ELR (cell line): ENCODE data around the gene UBE2U.
"Not testable (repeated sequence)": the region's sequence is repeated elsewhere in the genome, so short reads cannot be mapped to it uniquely, and the experiment has no call there.

Experiments
- DNase-seq: peaks from one replicate; pipeline ENCODE4 v3.0.0-alpha.2; 2015; ENCODE audit warnings: low read depth

The UBE2U gene

DNA sequence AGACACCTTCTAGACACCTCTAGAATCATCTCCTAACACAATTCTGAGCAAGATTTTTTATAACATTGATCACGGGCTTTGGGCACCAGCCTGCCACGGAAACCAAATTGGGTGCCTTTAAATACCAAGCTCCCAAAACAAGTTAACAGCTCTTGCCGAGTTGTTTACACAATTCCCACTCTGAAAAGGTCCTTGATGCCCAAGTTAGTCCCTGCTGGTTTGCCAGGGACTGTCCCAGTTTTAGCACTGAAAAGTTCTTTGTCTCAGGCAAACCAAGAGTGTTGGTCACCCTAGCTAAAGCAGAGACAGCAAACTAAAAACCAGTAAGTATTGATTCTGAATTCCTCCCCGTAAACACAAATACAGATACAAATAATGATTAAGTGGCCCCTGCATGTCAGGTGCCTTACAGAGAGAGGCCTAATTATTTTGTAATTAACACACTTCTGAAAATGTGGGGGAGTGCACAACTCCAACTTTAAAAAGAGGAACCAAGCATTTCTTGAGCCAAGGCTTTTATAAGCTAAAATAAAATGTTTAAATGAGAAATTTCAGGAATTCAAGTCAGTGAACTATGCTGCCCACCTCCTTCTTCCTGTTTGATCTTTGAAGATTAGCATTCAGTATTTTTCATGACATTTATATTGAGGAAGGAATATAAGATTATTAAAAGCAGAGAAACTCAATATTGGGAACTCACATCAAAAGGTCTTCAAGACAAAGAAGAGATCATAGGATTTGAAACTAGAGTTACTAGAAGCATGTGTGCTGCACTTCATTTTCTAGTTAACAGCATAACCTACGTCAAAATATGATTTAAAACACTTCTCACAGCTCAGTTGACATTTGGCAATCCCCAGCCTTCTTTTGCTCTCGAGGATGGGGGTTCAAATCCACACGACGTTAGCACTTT is 9.0 kb upstream of the UBE2U start:
- DNase-seq = no peak

DNA sequence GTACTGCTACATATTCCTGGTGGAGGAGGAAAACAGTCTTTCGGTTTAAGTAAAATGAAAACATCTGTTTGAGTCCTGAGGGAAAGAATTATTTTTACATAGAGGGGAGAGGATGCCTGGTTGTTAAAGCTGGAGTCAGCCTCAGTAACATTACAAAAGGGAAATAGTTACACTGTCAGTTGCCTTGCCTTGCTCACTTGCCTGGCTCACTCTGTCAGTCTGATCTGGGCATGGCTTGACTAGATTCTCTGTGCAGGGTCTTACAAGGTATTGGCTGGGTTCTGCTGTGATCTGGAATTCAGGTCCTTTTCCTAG is 8.4 kb upstream of the UBE2U start:
- DNase-seq = no peak

DNA sequence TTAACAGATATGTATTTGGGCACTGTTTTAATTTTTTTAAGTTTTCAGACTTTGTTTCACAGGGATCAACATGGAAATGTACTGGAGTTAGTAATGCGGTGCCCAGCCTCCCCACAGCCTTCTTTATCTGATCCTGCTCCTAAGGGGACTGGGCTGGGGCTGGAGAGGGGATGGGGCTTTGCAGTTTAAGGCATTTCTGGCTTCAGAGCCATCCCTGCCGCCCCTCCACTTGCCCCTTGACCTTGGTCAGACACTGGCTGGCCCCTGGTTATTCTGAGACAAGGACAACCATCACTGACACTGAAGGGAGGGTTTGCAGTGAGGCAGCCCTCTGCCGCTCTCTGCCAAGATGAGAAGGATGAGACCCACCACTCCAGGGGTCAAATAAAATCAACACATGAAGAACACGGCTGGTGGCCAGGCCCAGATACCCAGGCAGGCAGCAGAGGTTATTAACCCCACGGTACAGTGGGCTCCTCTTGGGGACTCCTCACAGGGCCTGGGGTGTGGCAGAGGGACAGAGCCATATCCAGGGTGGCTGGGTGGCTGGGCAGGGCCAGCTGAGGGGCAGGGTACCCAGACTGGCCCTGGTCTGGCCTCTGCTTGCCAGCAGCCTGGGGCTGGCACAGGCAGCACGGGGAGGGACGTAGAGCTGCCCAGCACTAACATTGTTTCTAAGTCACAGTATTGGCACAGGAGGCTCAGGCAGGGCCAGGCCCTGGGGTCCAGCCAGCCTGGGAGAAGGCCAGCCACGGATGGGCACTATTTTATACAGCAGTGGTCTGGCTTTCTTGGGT is 7.2 kb upstream of the UBE2U start:
- DNase-seq = no peak

DNA sequence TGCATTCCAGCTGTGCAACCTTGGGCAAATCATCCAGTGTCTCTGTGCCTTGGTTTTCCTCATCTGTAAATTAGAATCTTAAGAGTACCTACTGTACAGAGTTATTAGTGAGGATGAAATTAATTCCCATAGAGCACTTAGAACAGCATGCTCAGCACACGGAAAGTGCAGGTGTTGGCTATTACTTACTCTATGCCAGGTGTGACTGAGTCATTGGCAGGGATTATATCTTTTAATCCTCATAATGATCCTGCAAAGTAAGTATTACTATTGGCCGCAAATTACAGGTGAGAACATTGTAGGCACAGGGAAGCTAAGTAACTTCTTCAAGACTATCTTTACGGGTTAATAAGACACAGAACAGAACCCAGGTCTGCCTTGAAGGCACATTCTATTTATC is 6.3 kb upstream of the UBE2U start:
- no peak for DNase-seq

DNA sequence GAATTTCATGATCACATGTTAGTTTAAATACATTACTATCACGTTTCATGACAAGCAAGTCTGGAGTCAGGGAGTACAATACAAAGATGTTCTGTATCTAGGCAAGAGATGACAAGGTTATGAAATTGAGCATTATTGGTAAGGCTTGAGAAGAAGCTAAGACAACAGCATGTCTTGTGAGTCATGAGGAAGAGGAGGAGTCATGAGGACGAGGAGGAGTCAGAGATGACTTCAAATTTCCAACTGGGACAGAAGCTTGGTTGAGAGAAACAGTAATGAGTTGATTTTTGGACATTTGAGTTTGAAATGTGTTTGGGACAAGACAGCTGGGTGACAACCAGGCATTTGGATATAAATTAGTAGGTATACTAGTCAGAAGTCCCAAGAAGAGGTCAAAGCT is 4.3 kb upstream of the UBE2U start:
- DNase-seq = peak; percentile 20

DNA sequence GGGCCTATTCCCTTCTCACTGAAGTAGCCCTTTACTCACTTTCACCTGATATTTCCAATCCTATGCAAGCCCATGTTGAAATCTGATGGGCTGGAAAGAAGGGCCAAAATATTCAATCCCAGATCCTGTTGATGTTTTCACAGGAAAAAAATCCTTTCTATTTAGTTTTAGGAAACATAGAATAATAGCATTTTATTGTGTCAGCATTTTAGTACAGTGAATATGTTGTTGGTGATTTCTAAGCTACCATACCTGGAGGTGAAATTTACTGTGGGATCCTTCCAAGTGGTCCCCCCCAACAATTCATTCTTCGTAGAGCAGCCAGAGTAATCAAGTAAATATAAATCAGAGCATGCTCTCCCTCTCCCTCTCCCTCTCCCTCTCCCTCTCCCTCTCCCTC is 3.4 kb upstream of the UBE2U start:
- no peak for DNase-seq

DNA sequence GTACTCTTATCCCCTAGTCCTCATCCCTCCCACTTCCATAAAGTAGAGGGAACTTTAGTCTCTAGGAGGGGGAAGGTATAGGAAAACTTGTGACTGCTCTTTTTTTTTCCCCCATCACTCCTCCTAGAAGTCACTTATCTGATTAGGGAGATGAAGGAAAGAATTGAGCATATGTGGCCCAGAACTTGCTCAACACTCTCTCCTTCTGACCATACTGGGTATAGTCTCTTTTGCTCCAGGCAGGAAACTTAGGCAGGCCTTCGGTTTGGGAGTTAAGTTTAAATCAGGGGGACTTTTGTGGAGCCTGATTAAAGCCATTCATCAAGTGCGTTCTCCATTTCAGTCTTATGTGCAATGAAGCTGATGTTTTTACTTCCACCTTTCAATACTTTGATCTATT is 5.8 kb downstream of the UBE2U start:
- DNase-seq = no peak

DNA sequence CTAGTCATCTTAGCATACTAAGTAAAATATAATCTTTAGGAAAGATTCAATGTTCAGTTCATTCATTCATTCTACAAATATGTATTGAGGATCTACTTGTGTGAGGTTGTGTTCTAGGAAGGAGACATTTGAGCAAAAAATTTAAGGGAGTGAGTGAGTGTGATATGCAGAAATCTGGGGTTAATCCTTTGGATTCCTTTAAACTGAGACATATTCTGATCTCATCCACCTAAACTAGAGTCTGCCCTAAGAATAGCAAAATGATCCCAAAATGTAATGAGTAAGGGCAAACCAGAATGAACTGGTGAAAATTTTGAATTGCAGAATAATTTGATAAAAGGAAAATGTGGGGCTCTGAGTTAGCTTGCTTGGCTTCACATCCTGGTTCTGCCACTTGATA is 8.6 kb downstream of the UBE2U start:
- DNase-seq = peak; percentile 55

DNA sequence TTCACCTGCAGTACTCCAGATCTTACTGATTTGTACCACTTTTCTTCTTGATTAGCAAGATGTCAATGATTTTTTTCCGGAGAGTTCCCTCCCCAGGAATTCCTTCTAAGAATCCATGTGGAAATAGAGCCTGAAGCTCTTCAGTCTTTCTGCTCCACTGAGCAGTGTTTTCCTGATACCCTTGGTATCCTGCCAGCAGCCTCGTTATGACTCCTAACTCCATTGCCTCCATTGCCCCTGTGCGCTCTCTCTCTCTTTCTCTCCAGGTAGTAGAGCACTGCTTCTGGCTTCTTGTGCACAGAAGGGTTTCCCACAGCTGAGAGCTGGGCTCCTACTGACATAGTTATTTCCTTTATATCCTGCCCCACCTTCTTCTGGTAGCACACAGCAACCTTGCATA is 12.2 kb downstream of the UBE2U start:
- no peak for DNase-seq

DNA sequence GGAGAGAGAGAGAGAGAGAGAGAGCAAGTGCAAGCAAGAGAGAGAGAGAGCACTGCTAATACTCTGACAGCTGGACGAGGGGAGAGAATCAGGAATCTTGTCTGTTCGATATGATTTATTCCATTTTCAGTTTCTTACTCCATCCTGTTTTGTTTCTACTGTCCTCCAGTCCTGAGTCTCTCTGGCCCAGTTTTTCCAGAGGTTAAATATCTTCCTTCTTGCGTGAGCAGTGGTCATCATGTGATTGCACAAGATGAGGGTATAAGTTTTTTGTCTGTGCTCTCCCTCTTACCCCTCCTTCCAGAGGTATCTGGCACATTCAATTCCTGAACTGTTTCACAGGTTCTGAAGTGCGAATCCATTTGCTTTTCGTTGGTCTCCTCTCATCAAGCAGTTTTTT is 16.8 kb downstream of the UBE2U start:
- no peak for DNase-seq

DNA sequence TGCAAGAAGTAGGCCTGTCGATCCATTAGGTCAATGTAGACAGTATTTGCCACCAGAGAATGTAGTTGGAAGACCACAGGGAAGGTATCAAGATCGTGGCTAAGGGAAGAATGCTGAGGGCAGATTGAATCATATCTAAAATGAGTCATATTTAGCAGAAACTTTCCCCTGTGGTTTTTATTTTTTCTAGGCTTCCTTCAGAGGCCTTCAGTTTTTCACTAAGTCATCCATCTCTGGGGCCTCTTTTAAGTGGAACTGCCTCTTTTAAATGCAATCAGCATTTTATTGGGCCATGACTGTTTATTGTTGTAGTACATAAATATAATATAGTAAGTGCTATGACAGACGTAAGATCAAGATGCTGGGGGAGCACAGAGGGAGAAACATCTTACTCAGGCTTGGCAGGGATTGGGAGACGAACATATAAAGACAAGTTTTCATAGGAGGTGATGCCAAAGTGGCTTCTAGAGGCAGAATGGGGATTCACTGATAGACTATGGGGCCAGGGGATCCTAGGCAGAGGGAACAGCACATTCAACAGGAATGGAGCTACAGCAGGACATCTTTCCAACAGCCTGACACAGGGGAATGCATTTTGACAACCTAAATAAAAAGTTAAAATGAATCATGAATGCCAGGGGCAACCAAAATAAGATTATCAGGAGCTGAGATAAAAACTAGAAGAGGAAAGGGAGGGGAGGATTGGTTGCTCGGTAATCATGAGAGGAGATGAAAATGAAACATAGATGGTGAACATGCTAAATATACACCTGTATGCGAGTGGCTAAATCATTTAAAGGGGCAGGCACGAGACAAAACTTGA is 20.1 kb downstream of the UBE2U start:
- peak; percentile 93 for DNase-seq

DNA sequence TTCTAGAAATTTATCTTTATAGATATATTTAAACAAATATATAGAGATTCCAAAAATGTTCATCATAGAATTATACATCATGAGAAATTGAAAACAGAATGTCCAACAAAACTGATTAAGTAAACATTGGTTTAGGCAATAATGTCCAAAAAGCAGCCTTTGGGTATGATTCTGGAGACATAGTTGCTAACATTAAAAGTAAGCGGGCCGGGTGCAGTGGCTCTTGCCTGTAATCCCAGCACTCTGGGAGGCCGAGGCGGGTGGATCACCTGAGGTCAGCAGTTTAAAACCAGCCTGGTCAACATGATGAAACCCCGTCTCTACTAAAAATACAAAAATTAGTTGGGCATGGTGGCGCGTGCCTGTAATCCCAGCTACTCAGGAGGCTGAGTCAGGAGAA is 20.8 kb downstream of the UBE2U start:
- DNase-seq = not testable (repeated sequence)

DNA sequence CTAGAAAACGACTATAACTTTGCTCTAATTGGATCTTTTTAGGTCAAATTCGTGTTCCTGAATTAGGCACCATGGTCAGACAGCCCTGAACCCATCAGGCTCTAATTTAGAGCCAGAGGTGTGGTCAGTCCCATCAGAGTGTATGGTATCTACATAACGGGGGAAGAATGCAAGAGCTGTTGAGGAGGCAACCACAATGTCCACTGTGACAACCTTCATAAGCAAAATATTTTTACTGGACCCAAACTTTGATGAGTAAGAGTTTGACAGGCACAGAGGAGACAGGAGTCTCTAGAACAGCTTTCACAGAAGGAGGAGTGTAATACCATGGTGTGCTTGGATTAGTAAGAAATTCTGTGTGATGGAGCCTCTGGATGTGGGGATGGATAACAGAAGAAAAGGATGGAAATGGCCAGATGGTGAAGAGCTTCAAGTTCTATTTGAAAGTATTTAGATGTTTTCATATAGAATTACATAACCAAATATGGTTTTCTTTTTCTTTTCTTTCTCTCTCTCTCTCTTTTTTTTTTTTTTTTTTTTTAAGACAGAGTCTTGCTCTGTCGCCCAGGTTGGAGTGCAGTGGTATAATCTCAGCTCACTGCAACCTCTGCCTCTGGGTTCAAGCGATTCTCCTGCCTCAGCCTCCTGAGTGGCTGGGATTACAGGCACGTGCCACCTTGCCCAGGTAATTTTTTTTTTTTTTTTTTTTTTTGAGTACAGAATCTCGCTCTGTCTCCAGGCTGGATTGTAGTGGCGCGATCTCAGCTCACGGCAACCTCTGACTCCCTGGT is 24.9 kb downstream of the UBE2U start:
- peak; percentile 33 for DNase-seq

DNA sequence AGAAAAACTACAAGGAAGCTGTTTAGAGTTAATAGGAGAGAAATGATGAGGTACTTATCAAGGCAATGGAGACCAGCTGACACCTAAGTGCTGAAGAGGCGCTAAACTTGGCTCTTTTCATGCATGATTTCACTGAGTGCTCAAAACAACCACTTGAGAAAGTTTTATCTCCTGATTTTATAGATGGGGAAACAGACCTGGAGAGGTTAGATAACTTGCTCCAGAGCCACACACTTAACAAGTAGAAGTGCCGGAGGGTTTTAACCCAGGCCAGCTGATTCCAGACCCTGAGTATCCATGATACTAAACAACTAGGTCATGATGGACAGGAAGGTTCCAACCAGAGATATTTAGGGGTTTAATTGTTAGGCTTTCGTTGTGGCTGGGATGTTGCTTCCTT is 25.9 kb downstream of the UBE2U start:
- DNase-seq = no peak

DNA sequence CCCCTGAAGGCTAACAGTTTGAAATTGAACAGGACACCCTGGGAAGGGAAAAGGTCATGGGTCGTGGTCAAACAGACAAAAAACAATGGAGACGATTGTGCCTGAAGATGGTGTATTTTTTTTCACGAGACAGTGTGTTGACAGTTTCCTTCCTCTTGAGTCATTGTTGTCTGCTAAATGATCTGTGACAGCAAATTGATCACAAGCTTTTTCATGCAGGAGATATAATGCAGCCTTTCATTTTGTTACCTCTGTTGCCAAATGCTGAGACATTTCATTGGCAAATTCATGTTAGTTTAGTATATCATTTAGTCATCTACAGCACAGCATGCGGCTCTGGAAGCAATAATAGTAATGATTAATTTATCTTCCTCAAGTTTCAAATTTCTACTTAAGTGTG is 27.7 kb downstream of the UBE2U start:
- peak; percentile 6 for DNase-seq

DNA sequence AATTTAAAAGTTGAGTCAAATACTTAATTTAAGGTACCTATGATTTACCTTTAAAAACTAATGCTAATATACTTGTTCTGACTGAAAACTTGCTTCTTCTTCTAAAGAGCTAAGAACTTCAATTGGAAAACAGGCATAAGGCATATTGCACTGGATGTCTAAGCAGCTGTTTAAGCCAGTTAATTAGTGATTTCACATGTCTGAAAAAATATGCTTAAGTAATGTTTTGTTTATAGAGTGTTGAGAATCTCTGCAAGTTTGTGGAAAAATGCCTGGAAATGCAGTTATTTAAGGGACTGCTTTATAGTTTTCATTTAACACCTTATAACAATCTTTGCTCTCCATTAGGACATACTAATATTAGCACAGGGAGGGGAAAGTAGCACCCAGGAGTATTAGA is 28.2 kb downstream of the UBE2U start:
- DNase-seq = no peak

DNA sequence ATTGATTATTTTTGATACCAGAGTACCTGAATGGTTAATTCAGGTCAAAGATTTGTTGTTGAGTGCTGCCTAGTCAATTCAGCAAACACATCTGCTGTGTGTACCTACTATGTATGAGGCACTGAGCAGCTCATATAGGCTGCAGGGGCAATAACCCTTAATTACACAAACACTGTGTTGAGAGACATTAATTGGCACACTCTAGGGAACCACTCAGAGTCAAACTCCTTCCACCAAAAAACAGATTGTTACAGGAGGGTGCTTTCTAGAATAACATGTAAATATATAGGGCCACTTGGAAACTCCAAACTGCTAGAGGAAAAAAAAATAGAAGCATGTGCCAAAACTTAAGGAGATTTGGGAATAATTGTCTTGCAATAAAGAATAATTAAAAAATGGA is 31.3 kb downstream of the UBE2U start:
- no peak for DNase-seq

DNA sequence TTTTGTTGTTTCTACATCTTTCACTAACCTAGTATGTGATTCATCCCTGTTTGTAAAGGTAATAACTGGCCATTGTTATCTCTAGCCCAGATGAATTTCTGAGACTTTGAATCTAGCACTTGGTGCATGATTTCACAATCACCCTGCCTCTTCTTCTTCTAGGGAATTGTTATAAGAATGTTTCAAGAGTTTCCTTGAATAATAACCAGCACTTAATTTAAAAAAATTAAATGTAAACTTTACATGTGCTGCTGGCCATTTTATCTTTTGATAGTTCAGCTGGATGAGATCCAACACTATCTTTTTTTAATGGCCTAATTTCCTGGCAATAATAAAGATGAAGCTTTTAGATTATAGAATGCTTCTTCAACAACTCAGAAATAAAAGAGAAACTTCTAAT is 31.8 kb downstream of the UBE2U start:
- DNase-seq = no peak

DNA sequence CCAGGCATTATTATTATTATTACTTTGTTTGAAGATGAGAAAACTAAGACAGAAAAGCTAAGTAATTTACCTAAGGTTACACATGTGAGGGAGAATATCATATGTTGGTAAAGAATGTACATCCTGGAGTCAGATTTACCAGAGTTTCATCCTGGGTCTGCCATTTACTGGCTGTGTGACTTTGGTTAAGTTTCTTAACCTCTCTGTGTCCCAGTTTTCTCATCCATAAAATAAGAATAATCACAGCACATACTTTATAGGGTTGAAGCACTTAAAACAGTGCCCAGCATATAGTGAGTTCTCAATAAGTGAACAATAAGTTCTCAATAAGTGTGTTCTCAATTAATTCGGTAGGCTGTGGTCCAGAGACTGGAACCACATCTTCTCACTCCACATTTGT is 32.5 kb downstream of the UBE2U start:
- DNase-seq = no peak

DNA sequence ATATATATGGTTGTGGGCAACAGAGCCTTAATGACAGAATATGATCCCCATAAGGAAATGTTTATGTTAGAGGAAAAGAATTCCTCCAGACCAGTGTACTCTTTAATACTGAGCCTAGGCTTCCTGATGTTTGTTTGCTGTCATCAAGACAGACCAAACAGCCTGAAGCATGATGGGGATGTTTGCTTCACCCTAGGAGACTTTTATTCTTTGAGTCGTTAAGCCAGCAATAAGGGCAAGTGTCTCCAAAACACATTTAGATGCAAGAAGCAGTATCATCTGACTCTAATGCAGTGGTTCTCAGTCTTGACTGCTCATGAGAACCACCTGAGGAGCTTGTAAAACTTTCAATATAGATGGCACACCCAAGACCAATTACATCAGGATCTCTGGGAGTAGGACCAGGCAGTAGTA is 33.1 kb downstream of the UBE2U start:
- no peak for DNase-seq

DNA sequence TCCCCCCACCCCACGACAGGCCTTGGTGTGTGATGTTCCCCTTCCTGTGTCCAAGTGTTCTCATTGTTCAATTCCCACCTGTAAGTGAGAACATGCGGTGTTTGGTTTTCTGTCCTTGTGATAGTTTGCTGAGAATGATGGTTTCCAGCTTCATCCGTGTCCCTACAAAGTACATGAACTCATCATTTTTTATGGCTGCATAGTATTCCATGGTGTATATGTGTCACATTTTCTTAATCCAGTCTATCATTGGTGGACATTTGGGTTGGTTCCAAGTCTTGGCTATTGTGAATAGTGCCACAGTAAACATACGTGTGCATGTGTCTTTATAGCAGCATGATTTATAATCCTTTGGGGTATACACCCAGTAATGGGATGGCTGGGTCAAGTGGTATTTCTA is 36.1 kb downstream of the UBE2U start:
- DNase-seq = not testable (repeated sequence)

DNA sequence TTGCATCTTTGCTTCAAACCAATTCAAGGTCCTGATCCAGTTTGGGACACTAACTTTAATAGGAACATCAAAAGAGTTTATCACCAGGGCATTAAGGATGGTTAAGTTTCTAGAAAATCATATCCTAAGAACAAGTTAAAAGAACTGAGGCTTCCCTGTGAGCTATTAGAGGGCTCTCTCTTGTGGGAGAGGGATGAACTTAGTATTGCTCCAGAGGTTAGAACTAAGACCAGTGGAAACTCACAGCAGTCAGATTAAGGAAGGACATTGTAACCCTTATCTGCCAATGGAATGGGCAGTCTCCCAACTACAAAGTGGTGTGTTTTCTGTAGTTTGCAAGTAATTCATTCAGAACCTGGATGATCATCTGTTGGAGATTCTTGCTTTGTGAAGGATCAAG is 36.8 kb downstream of the UBE2U start:
- DNase-seq = no peak
